ENCODE measurements around the gene PTPN11.
A peak's percentile ranks its signal among the peaks of the same experiment; 100 is the strongest.
"Not testable (repeated sequence)": the region's sequence is repeated elsewhere in the genome, so short reads cannot be mapped to it uniquely, and the experiment has no call there.

PTPN11 gene

DNA sequence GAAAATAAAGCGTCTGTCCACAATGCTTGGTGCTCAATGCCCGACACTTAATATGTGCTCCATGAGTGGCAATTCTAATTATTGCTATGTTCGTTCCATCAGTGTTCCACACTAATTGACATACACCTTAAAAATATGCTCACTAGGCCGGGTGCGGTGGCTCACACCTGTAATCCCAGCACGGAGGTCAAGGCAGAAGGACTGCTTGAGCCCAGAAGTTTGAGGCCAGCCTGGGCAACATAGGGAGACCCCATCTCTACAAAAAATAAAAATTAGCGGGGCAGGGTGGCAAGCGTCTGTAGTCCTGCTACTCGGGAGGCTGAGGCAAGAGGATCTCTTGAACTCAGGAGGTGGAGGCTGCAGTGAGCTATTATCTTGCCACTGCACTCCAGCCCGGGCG lies 35.9 kb upstream of the PTPN11 start:
- Histone ChIP-seq H3K9ac (no peak overlapping the region), H3K4me2 (peak overlapping the region; percentile 71), H3K27me3 (ENCODE audit: insufficient read depth, low read depth) (no peaks in the 10 kb centered on the region), H3K4me1 (ENCODE audit: low read depth, poor library complexity, severe bottlenecking) (peaks cover 30% of the 10 kb centered on the region), H3K79me2 (ENCODE audit: insufficient read depth, low read depth) (peaks cover 35% of the 10 kb centered on the region), H3K36me3 (ENCODE audit: insufficient read depth) (no peaks in the 10 kb centered on the region), H3K27ac (no peak overlapping the region; the same call in 1 of the 2 replicates), H3K4me3 (IDR thresholded peaks at IDR 0.05; ENCODE audit: insufficient read depth, low read depth, low read length) (no peak overlapping the region), H4K20me1 (ENCODE audit: insufficient read depth) (no peaks in the 10 kb centered on the region), H2AFZ (ENCODE audit: low read depth) (peak overlapping the region; percentile 87)
- no peak for TF ChIP-seq CTCF (conservative IDR thresholded peaks at IDR 0.05; ENCODE audit: low read depth, low read length)

- no peak for TF ChIP-seq CTCF (conservative IDR thresholded peaks at IDR 0.05; ENCODE audit: low read depth, low read length)
- Histone ChIP-seq H3K79me2 (ENCODE audit: insufficient read depth, low read depth) (no peaks in the 10 kb centered on the region), H3K4me3 (IDR thresholded peaks at IDR 0.05; ENCODE audit: insufficient read depth, low read depth, low read length) (no peak overlapping the region), H3K4me1 (ENCODE audit: low read depth, poor library complexity, severe bottlenecking) (peaks cover 20% of the 10 kb centered on the region), H3K27me3 (ENCODE audit: insufficient read depth, low read depth) (no peaks in the 10 kb centered on the region), H2AFZ (ENCODE audit: low read depth) (no peak overlapping the region), H3K4me2 (no peak overlapping the region), H4K20me1 (ENCODE audit: insufficient read depth) (no peaks in the 10 kb centered on the region), H3K36me3 (ENCODE audit: insufficient read depth) (no peaks in the 10 kb centered on the region), H3K9ac (no peak overlapping the region), H3K27ac (no peak overlapping the region)
These were observed 32.0 kb upstream of the PTPN11 start for GRCh38 chr12:112386726-112387125.

DNA sequence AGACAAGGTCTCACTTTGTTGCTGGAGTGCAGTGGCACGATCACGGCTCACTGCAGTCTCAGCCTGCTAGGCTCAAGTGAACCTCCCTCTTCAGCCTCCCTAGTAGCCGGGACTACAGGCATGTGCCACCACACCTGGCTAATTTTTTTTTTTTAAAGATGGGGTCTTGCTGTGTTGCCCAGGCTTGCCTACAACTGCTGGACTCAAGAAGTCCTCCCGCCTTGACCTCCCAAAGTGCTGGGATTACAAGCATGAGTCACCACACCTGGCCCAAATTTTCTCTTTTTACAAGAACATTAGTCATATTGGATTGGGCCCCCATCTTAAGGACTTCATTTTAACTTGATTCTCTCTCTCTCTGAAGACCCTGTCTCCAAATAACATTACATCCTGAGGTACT lies 29.5 kb upstream of the PTPN11 start:
- no peaks in the 10 kb centered on the region for H4K20me1 ChIP-seq (ENCODE audit: insufficient read depth)
- H2AFZ ChIP-seq (ENCODE audit: low read depth) = no peak overlapping the region
- H3K27me3 ChIP-seq (ENCODE audit: insufficient read depth, low read depth) = no peaks in the 10 kb centered on the region
- H3K4me1 ChIP-seq (ENCODE audit: low read depth, poor library complexity, severe bottlenecking) = peaks cover 14% of the 10 kb centered on the region
- TF ChIP-seq CTCF (conservative IDR thresholded peaks at IDR 0.05; ENCODE audit: low read depth, low read length) = no peak
- no peak overlapping the region for H3K4me2 ChIP-seq
- no peak overlapping the region for H3K27ac ChIP-seq
- H3K79me2 ChIP-seq (ENCODE audit: insufficient read depth, low read depth) = no peaks in the 10 kb centered on the region
- no peaks in the 10 kb centered on the region for H3K36me3 ChIP-seq (ENCODE audit: insufficient read depth)
- H3K9ac ChIP-seq = no peak overlapping the region
- no peak overlapping the region for H3K4me3 ChIP-seq (IDR thresholded peaks at IDR 0.05; ENCODE audit: insufficient read depth, low read depth, low read length)

DNA sequence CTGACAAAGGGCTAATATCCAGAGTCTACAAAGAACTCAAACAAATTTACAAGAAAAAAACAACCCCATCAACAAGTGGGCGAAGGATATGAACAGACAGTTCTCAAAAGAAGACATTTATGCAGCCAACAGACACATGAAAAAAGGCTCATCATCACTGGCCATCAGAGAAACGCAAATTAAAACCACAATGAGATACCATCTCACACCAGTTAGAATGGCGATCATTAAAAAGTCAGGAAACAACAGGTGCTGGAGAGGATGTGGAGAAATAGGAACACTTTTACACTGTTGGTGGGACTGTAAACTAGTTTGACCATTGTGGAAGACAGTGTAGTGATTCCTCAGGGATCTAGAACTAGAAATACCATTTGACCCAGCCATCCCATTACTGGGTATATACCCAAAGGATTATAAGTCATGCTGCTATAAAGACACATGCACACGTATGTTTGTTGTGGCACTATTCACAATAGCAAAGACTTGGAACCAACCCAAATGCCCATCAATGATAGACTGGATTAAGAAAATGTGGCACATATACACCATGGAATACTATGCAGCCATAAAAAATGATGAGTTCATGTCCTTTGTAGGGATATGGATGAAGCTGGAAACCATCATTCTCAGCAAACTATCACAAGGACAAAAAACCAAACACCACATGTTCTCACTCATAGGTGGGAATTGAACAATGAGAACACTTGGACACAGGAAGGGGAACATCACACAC lies 28.7 kb upstream of the PTPN11 start:
- not testable (repeated sequence) for H3K79me2 ChIP-seq (ENCODE audit: insufficient read depth, low read depth); H3K27me3 ChIP-seq (ENCODE audit: insufficient read depth, low read depth); H3K36me3 ChIP-seq (ENCODE audit: insufficient read depth); H3K4me3 ChIP-seq (IDR thresholded peaks at IDR 0.05; ENCODE audit: insufficient read depth, low read depth, low read length); H3K27ac ChIP-seq; H2AFZ ChIP-seq (ENCODE audit: low read depth); H3K9ac ChIP-seq; H4K20me1 ChIP-seq (ENCODE audit: insufficient read depth); H3K4me2 ChIP-seq
- peaks cover 14% of the 10 kb centered on the region for H3K4me1 ChIP-seq (ENCODE audit: low read depth, poor library complexity, severe bottlenecking)

DNA sequence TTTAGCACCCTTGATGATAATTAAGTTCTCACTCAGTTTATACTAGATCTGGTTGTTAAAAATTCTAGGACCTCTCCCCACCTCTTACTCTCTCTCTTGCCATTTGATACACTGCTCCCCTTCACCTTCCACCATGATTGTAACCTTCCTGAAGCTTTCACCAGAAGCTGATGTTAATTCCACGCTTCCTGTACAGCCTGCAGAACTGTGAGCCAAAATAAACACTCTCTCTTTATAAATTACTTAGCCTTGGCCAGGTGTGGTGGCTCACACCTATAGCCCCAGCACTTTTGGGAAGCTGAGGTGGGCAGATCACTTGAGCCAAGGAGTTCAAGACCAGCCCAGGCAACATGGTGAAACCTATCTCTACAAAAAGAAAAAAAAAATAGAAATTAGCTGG lies 25.4 kb upstream of the PTPN11 start:
- H3K36me3 ChIP-seq (ENCODE audit: insufficient read depth) = no peaks in the 10 kb centered on the region
- no peaks in the 10 kb centered on the region for H3K79me2 ChIP-seq (ENCODE audit: insufficient read depth, low read depth)
- H3K4me3 ChIP-seq (IDR thresholded peaks at IDR 0.05; ENCODE audit: insufficient read depth, low read depth, low read length) = no peak overlapping the region
- no peak for TF ChIP-seq CTCF (conservative IDR thresholded peaks at IDR 0.05; ENCODE audit: low read depth, low read length)
- H2AFZ ChIP-seq (ENCODE audit: low read depth) = no peak overlapping the region
- H3K4me2 ChIP-seq = no peak overlapping the region
- no peaks in the 10 kb centered on the region for H4K20me1 ChIP-seq (ENCODE audit: insufficient read depth)
- no peaks in the 10 kb centered on the region for H3K4me1 ChIP-seq (ENCODE audit: low read depth, poor library complexity, severe bottlenecking)
- no peak overlapping the region for H3K9ac ChIP-seq
- H3K27me3 ChIP-seq (ENCODE audit: insufficient read depth, low read depth) = no peaks in the 10 kb centered on the region
- H3K27ac ChIP-seq = no peak overlapping the region
